Body of pancreas (tissue), 4 donors: ENCODE data around the gene AKT1S1. TPM values are rescaled to one million over a fixed set of nuclear protein-coding genes. Genes with fewer than 3 reads are reported as not detected.
A peak's percentile ranks its signal among the peaks of the same experiment; 100 is the strongest.
"Not testable (repeated sequence)": the region's sequence is repeated elsewhere in the genome, so short reads cannot be mapped to it uniquely, and the experiment has no call there.

Experiments
- ATAC-seq: fragments of 150-250 bp; one replicate; pipeline ENCODE4 v1.9.1; 2016
- DNase-seq, 4 donors: peaks; one replicate each; pipeline ENCODE4 v3.0.0-alpha.2; 2019
- H3K27ac ChIP-seq, 4 donors: fragments of 200-600 bp; sonication (generic); 1 replicate in 3 of 4; 2 replicates in 1 of 4; pipeline versions ENCODE4 v1.5.1 to v1.6.1; 2016 to 2019; ENCODE audit warnings: mild to moderate bottlenecking in 1 of 4, mixed read lengths in 1 of 4, moderate library complexity in 1 of 4
- H3K27me3 ChIP-seq, 2 donors: fragments of 200-600 bp; sonication (generic); one replicate each; pipeline ENCODE4 v1.6.0; 2016; ENCODE audit warnings: mild to moderate bottlenecking in 1 of 2
- H3K36me3 ChIP-seq, 2 donors: fragments of 200-600 bp; sonication (generic); replicated peaks in 1 of 2; 2 replicates each; pipeline ENCODE4 v1.5.1; 2016; ENCODE audit warnings: low read depth in 2 of 2; ENCODE audit not compliant: insufficient read depth in 1 of 2
- H3K4me1 ChIP-seq: fragments of 200-600 bp; sonication (generic); one replicate; pipeline ENCODE4 v1.6.0; 2016
- H3K4me3 ChIP-seq, 2 donors: fragments of 200-600 bp; sonication (generic); 1 replicate in 1 of 2; 2 replicates in 1 of 2; pipeline ENCODE4 v1.5.1; 2016 to 2019
- H3K9me3 ChIP-seq, 3 donors: fragments of 200-600 bp; sonication (generic); 1 replicate in 2 of 3; 2 replicates in 1 of 3; pipeline ENCODE4 v1.5.1; 2016
- CTCF ChIP-seq, 7 experiments: fragments of 450-650 bp in 4 of 7; fragments of 200-600 bp in 3 of 7; sonication (generic) in 3 of 7; IDR thresholded peaks; one replicate each; pipeline ENCODE4 v1.5.1; 2016 to 2019; ENCODE audit warnings: antibody characterized with exemption in 7 of 7
- POLR2A ChIP-seq, 3 donors: fragments of 450-650 bp; IDR thresholded peaks; one replicate each; pipeline ENCODE4 v1.6.1; 2016; ENCODE audit warnings: antibody characterized with exemption in 3 of 3, mild to moderate bottlenecking in 2 of 3
- WGBS, 2 donors: methylation state at CpG; one replicate each; pipeline ENCODE4 v1.1.5; 2017; 5-methylcytosine and 5-hydroxymethylcytosine counted together
- intact Hi-C: fragments of 100-400 bp; cut with DNase I; formaldehyde crosslinking; loops from one replicate; pipeline ENCODE4 v1.15.1; 2023
- microRNA-seq, 2 donors: library from miRNA; unstranded; fragments of <30 nt; microRNA quantifications; one replicate each; pipeline ENCODE4, GENCODE V29; 2016; ENCODE audit warnings: borderline number of aligned reads in 2 of 2, borderline replicate concordance in 2 of 2
- small RNA-seq: library from RNA; depleted of rRNA; stranded (forward); fragments of <200 nt; gene quantifications from one replicate; pipeline ENCODE3, GENCODE V24; 2016
- total RNA-seq, 2 donors: library from RNA; depleted of rRNA; stranded (reverse); fragments of >200 nt; gene quantifications; one replicate each; pipeline ENCODE4 v1.1.0, GENCODE V29; 2016

The AKT1S1 gene
- total RNA-seq, 2 donors from 2014 or later = 7.5 to 20.1 TPM

GRCh38 chr19:49824662-49825061 lies 52.5 kb downstream of the AKT1S1 start:
- intact Hi-C loops = no loop called here
- H3K27ac ChIP-seq = no peak overlapping the region
- H3K9me3 ChIP-seq = no peaks in the 10 kb centered on the region
- no peak overlapping the region for H3K4me3 ChIP-seq
- no peak for TF ChIP-seq POLR2A (IDR thresholded peaks at IDR 0.05)
- no peak for TF ChIP-seq CTCF (IDR thresholded peaks at IDR 0.05)
- DNase-seq (no peak), ATAC-seq (no peak)
- peaks cover 0 to 4% of the 10 kb centered on the region in 2 donors for H3K36me3 ChIP-seq
- peaks cover 27% of the 10 kb centered on the region for H3K4me1 ChIP-seq
- WGBS, 2 donors = 70 to 79% methylated on average over 6 of the region's 6 CpGs
- H3K27me3 ChIP-seq = no peaks in the 10 kb centered on the region

- Histone ChIP-seq H3K27ac (no peak overlapping the region), H3K9me3 (no peaks in the 10 kb centered on the region), H3K27me3 (no peaks in the 10 kb centered on the region), H3K4me1 (peaks cover 39% of the 10 kb centered on the region), H3K36me3 (peaks cover 0 to 4% of the 10 kb centered on the region in 2 donors), H3K4me3 (no peak overlapping the region)
- DNase-seq (no peak), ATAC-seq (no peak)
- 75 to 83% methylated on average over 12 of the region's 12 CpGs for WGBS, 2 donors
- no peak for TF ChIP-seq CTCF (IDR thresholded peaks at IDR 0.05)
- no peak for TF ChIP-seq POLR2A (IDR thresholded peaks at IDR 0.05)
- intact Hi-C loops = no loop called here
These were observed 53.7 kb downstream of the AKT1S1 start for GRCh38 chr19:49823472-49823871.

GRCh38 chr19:49820125-49820524 lies 57.0 kb downstream of the AKT1S1 start:
- ATAC-seq (peak; percentile 28), DNase-seq (peak; percentile 63 to 88 (median 74))
- TF ChIP-seq POLR2A (IDR thresholded peaks at IDR 0.05) (peak in 2 of 3 donors; percentile 20 to 25), CTCF (IDR thresholded peaks at IDR 0.05) (no peak)
- Histone ChIP-seq H3K4me1 (peaks cover 36% of the 10 kb centered on the region), H3K27ac (peak overlapping the region in 3 of 4 donors; percentile 86 to 95 (median 92)), H3K27me3 (no peaks in the 10 kb centered on the region), H3K4me3 (no peak overlapping the region), H3K9me3 (no peaks in the 10 kb centered on the region), H3K36me3 (peaks cover 0 to 4% of the 10 kb centered on the region in 2 donors)
- intact Hi-C loops = no loop called here
- 26 to 36% methylated on average over 7 to 10 of the region's 10 CpGs for WGBS, 2 donors

- Histone ChIP-seq H3K4me1 (peaks cover 36% of the 10 kb centered on the region), H3K27ac (peak overlapping the region in 3 of 4 donors; percentile 86 to 95 (median 92))
- H3K9me3 ChIP-seq, H3K27me3 ChIP-seq, H3K4me3 ChIP-seq, H3K36me3 ChIP-seq, ATAC-seq, intact Hi-C loops: not testable (repeated sequence)
- WGBS, 2 donors = 38% methylated on average over 7 of the region's 7 CpGs
- DNase-seq = peak in 3 of 4 donors; percentile 44 to 59 (median 45)
These were observed 57.6 kb downstream of the AKT1S1 start for GRCh38 chr19:49819452-49820115.

Small RNAs within 50 kb of the gene (microRNA-seq; reads per million reads assigned to microRNA genes)
- gene MIR4749 (1.8 to 2.8 reads per million in 2 donors), gene MIR4750 (0.47 to 0.90 reads per million in 2 donors), gene MIR6800 (0 reads per million in 2 donors)

Small RNAs within 50 kb of the gene (small RNA-seq; reads per million reads assigned to genes)
- gene MIR4749 = not detected

Other genes with a start within 250 kb of the AKT1S1 start
- 10 to 100 TPM; 10.9 to 17.9 TPM for gene RRAS, start 237.2 kb downstream of the AKT1S1 start, total RNA-seq
- 10 to 100 TPM; 16.1 to 36.6 TPM for gene SCAF1, start 235.1 kb downstream of the AKT1S1 start, total RNA-seq
- 100 to 1,000 TPM in 1 of 2 donors, 10 to 100 TPM in 1; 46.7 to 134 TPM for gene IRF3, start 211.5 kb downstream of the AKT1S1 start, total RNA-seq
- 1 to 10 TPM; 3.6 to 5.6 TPM for gene BCL2L12, start 211.4 kb downstream of the AKT1S1 start, total RNA-seq
- gene PRMT1, start 200.1 kb downstream of the AKT1S1 start, total RNA-seq = 10 to 100 TPM; 45.4 to 71.2 TPM
- 1 to 10 TPM in 1 of 2 donors, not detected in 1; 1.6 TPM for gene ADM5, start 187.8 kb downstream of the AKT1S1 start, total RNA-seq
- gene CPT1C, start 186.2 kb downstream of the AKT1S1 start, total RNA-seq = 1 to 10 TPM in 1 of 2 donors, under 1 TPM in 1; 0.66 to 3.4 TPM
- under 1 TPM in 1 of 2 donors, not detected in 1; 0.52 TPM for gene TSKS, start 114.0 kb downstream of the AKT1S1 start, total RNA-seq
- gene AP2A1, start 110.4 kb downstream of the AKT1S1 start, total RNA-seq = 10 to 100 TPM; 43.5 to 45.9 TPM
- 10 to 100 TPM in 1 of 2 donors, 1 to 10 TPM in 1; 8.9 to 24.1 TPM for gene FUZ, start 64.1 kb downstream of the AKT1S1 start, total RNA-seq
- gene MED25, start 59.1 kb downstream of the AKT1S1 start, total RNA-seq = 10 to 100 TPM; 15.8 to 16.9 TPM
- 10 to 100 TPM; 69.0 to 70.2 TPM for gene PTOV1, start 26.2 kb downstream of the AKT1S1 start, total RNA-seq
- gene PNKP, start 9.8 kb downstream of the AKT1S1 start, total RNA-seq = 100 to 1,000 TPM in 1 of 2 donors, 10 to 100 TPM in 1; 59.7 to 122 TPM
- 10 to 100 TPM; 25.9 to 37.6 TPM for gene TBC1D17, start 347 bp upstream of the AKT1S1 start, total RNA-seq
- gene IL4I1, start 19.5 kb upstream of the AKT1S1 start, total RNA-seq = under 1 TPM in 1 of 2 donors, not detected in 1; 0.52 TPM
- 10 to 100 TPM in 1 of 2 donors, 1 to 10 TPM in 1; 4.7 to 12.2 TPM for gene ATF5, start 51.9 kb upstream of the AKT1S1 start, total RNA-seq
- gene NUP62, start 52.1 kb upstream of the AKT1S1 start, total RNA-seq = 10 to 100 TPM; 17.9 to 21.8 TPM
- 10 to 100 TPM in 1 of 2 donors, 1 to 10 TPM in 1; 1.3 to 12.5 TPM for gene SIGLEC11, start 83.8 kb upstream of the AKT1S1 start, total RNA-seq
- gene VRK3, start 148.0 kb upstream of the AKT1S1 start, total RNA-seq = 10 to 100 TPM; 32.7 to 33.3 TPM
- gene ZNF473, start 148.7 kb upstream of the AKT1S1 start, total RNA-seq = 1 to 10 TPM; 4.9 to 5.4 TPM